H1 (cell line): ENCODE data around the gene TBC1D3B.

Experiments
- CEBPB ChIP-seq: IDR thresholded peaks from 2 replicates; pipeline ENCODE4 v1.6.1; 2012; ENCODE audit warnings: low read depth, low read length
- CREB1 ChIP-seq: IDR thresholded peaks from 2 replicates; pipeline ENCODE4 v1.6.1; 2012; ENCODE audit warnings: inconsistent platforms
- GABPA ChIP-seq: IDR thresholded peaks from 2 replicates; pipeline ENCODE4 v1.6.1; 2011; ENCODE audit warnings: mild to moderate bottlenecking, low read length, moderate library complexity, borderline replicate concordance; ENCODE audit not compliant: insufficient read depth
- HDAC2 ChIP-seq, 2 experiments: fragments of 300-600 bp in 1 of 2; sonication (generic) in 1 of 2; IDR thresholded peaks; 2 replicates each; pipeline ENCODE4 v1.6.1; 2011 to 2012; ENCODE audit warnings: low read depth in 2 of 2, low read length in 2 of 2, mild to moderate bottlenecking in 2 of 2, moderate library complexity in 2 of 2, borderline replicate concordance in 1 of 2, inconsistent platforms in 1 of 2
- JUN ChIP-seq: IDR thresholded peaks from 2 replicates; pipeline ENCODE4 v1.6.1; 2011; ENCODE audit warnings: low read depth, mild to moderate bottlenecking, improper control_type of control experiment, low read length
- JUND ChIP-seq: IDR thresholded peaks from 2 replicates; pipeline ENCODE4 v1.6.1; 2011; ENCODE audit warnings: mild to moderate bottlenecking, improper control_type of control experiment, low read length
- POLR2A ChIP-seq, 2 experiments: IDR thresholded peaks; 1 replicate in 1 of 2; 2 replicates in 1 of 2; pipeline ENCODE4 v1.6.1; 2011; ENCODE audit warnings: low read depth in 2 of 2, low read length in 2 of 2, mild to moderate bottlenecking in 2 of 2; ENCODE audit errors: control extremely low read depth in 1 of 2
- SIN3A ChIP-seq, 2 experiments: IDR thresholded peaks in 1 of 2; conservative IDR thresholded peaks in 1 of 2; 2 replicates each; pipeline ENCODE4 v1.6.1; 2011 to 2012; ENCODE audit warnings: low read length in 2 of 2, improper control_type of control experiment in 1 of 2, low read depth in 1 of 2, mild to moderate bottlenecking in 1 of 2
- TAF1 ChIP-seq: IDR thresholded peaks from 2 replicates; pipeline ENCODE4 v1.6.1; 2011; ENCODE audit warnings: mild to moderate bottlenecking, low read depth, low read length
- TF ChIP-seq, protein P1 (sequence below), 3 experiments: IDR thresholded peaks; 1 replicate in 2 of 3; 2 replicates in 1 of 3; pipeline versions ENCODE4 v1.5.1 to v1.6.1; 2011; ENCODE audit warnings: low read length in 3 of 3, mild to moderate bottlenecking in 3 of 3, inconsistent platforms in 2 of 3, low read depth in 1 of 3, moderate library complexity in 1 of 3; ENCODE audit not compliant: insufficient read depth in 1 of 3; ENCODE audit errors: control extremely low read depth in 1 of 3

DNA sequence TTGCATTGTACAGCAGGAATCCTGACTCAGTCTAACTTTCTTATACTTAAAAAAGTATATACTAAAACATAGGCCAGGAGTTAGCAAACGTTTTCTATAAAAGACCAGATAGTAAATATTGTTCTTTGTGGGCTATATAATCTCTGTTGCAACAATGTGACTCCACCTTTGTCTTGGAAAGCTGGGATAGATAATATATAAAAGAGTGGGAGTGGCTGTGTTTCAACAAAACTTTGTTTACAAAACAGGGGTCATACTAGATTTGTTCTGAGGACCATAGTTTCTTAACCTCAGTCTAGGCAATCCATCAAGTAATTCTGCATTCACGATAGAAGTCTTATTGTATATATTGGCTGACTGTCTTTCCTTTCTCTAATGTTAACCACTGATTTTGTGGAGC, 9.0 kb upstream of the TBC1D3B start:
- TF ChIP-seq CREB1 (no peak), TAF1 (no peak), POLR2A (IDR thresholded peaks at IDR 0.05; ENCODE audit: control extremely low read depth in 1 of 2, low read depth in 2 of 2, low read length in 2 of 2) (no peak), CEBPB (no peak), SIN3A (conservative IDR thresholded peaks at IDR 0.05 in 1 of 2, IDR thresholded peaks at IDR 0.05 in 1 of 2; ENCODE audit: low read depth in 1 of 2, low read length in 2 of 2) (no peak), JUN (no peak), HDAC2 (IDR thresholded peaks at IDR 0.05; ENCODE audit: borderline replicate concordance in 1 of 2, low read depth in 2 of 2, low read length in 2 of 2) (no peak), GABPA (no peak), JUND (no peak)
- TF ChIP-seq, protein P1, sequence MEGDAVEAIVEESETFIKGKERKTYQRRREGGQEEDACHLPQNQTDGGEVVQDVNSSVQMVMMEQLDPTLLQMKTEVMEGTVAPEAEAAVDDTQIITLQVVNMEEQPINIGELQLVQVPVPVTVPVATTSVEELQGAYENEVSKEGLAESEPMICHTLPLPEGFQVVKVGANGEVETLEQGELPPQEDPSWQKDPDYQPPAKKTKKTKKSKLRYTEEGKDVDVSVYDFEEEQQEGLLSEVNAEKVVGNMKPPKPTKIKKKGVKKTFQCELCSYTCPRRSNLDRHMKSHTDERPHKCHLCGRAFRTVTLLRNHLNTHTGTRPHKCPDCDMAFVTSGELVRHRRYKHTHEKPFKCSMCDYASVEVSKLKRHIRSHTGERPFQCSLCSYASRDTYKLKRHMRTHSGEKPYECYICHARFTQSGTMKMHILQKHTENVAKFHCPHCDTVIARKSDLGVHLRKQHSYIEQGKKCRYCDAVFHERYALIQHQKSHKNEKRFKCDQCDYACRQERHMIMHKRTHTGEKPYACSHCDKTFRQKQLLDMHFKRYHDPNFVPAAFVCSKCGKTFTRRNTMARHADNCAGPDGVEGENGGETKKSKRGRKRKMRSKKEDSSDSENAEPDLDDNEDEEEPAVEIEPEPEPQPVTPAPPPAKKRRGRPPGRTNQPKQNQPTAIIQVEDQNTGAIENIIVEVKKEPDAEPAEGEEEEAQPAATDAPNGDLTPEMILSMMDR (IDR thresholded peaks at IDR 0.05; ENCODE audit: control extremely low read depth in 1 of 3, insufficient read depth in 1 of 3, low read depth in 1 of 3, low read length in 3 of 3): no peak
